ENCODE results near the gene SUFU. TPM values are rescaled to one million over a fixed set of nuclear protein-coding genes. Genes with fewer than 3 reads are reported as not detected.

Gene SUFU
- total RNA-seq, 4 donors from 2014 or later = 2.3 to 5.4 (median 4.4) TPM

DNA sequence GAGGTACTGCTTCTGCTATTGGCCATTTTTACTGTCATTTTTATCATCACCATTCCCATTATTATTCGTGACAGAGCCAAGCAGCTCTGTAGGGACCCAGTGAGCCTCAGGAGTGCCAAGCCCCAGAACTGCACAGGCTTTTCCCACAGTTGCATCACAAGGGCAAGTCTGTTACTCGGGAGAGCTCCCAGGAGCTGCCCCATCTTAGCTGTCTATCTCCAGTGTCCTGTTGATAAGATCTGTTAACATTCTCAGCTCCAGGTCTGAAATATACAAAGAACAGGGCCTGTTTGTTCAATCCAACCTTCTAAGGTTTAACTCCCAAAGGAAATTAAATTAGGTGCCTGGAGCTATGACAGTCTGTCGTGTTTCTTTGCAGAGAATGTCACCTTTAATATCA is 120.3 kb downstream of the SUFU start:
- no peaks in the 10 kb centered on the region for H3K36me3 ChIP-seq
- peaks cover 13 to 74% of the 10 kb centered on the region in 2 donors for H3K4me1 ChIP-seq
- no peaks in the 10 kb centered on the region for H3K27me3 ChIP-seq
- TF ChIP-seq POLR2A (IDR thresholded peaks at IDR 0.05) = no peak
- TF ChIP-seq, protein P1, sequence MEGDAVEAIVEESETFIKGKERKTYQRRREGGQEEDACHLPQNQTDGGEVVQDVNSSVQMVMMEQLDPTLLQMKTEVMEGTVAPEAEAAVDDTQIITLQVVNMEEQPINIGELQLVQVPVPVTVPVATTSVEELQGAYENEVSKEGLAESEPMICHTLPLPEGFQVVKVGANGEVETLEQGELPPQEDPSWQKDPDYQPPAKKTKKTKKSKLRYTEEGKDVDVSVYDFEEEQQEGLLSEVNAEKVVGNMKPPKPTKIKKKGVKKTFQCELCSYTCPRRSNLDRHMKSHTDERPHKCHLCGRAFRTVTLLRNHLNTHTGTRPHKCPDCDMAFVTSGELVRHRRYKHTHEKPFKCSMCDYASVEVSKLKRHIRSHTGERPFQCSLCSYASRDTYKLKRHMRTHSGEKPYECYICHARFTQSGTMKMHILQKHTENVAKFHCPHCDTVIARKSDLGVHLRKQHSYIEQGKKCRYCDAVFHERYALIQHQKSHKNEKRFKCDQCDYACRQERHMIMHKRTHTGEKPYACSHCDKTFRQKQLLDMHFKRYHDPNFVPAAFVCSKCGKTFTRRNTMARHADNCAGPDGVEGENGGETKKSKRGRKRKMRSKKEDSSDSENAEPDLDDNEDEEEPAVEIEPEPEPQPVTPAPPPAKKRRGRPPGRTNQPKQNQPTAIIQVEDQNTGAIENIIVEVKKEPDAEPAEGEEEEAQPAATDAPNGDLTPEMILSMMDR (IDR thresholded peaks at IDR 0.05) = no peak
- intact Hi-C loops (cut with DNase I) = no loop called here
- H3K4me3 ChIP-seq (replicated peaks in 1 of 3) = no peak overlapping the region
- 86 to 91% methylated on average over 3 of the region's 3 CpGs for WGBS, 2 donors
- H3K9me3 ChIP-seq = no peaks in the 10 kb centered on the region
- no peak for DNase-seq
- H3K27ac ChIP-seq = no peak overlapping the region

DNA sequence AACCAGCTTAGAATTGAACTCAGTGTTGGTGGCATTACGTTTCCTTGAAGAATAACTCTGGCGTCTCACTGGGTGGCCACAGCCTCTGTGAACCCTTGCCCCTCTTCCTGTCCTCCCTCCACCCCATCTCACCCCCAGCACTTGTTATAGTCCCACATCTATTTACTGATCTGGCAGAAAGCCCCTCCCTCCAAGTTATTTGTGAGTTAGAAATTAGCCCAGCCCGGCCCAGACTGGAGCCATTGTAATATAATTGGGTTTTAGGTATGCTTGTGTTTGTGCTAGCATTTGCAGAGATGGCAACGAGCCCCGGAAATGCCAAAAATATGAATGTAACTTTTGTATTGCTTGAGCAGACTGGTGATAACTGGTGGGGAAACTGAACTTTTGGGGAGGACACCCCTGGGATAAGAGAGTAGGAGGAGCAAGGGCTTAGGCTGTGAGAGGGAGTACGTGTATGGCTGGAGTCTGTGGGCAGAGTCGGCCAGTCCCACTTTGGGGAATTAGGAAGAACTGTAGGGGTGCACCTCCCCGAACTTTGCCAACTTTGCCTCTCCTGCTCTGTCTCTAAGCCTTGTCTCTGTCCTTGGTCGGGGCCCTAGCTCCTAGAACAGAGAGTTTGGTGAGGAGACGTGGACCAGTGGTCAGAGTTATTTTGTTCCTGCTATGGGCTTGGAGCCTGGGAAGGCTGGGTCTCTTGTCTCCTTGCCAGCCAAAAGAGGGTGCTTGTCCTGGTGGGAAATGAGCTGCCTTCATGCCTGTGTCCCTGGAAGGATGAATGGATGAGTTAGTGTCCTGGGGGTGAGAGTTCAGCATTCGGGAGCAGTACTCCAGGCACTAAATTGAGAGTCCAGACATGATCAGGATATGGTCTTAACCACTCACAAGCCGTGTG is 121.2 kb downstream of the SUFU start:
- peak; percentile 29 to 35 for DNase-seq
- Histone ChIP-seq H3K4me3 (replicated peaks in 1 of 3) (no peak overlapping the region), H3K9me3 (no peaks in the 10 kb centered on the region), H3K36me3 (no peaks in the 10 kb centered on the region), H3K4me1 (peaks cover 19 to 74% of the 10 kb centered on the region in 2 donors), H3K27ac (no peak overlapping the region), H3K27me3 (no peaks in the 10 kb centered on the region)
- intact Hi-C loops (cut with DNase I) = no loop called here
- TF ChIP-seq, protein P1 (IDR thresholded peaks at IDR 0.05) = no peak
- no peak for TF ChIP-seq POLR2A (IDR thresholded peaks at IDR 0.05)
- WGBS, 2 donors = 74 to 80% methylated on average over 12 of the region's 12 CpGs

DNA sequence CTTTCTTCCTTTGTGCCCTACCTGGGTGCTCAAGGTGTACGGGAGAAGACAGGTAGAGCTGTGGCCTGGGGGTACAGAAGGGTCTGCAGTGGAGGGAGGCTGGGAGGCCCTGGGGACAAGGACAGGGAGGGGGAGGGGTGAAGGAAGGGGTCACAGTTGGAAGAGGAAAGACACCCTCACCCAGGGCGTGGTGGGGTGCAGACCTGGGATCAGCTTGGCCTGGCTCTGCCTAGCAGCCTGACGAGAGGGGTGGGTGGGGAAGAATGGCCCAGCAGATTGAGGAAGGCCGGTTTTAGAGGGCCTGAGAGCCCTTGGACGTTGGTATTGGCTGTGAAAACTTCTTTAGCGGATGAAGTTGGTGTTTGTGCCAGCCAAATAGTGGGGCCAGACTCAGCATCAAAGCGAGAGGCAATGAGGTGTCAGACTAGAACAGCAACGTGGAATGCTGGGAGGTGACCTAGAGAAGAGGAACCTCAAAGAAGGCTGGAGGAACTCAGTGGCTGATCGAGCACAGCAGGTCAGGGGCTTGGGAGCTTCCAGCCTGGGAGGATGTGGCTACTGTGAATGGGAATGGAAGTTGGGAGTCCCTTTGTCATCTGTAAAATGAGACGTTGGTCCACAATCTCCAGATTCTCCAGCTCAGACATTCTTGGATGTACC is 122.4 kb downstream of the SUFU start:
- Histone ChIP-seq H3K4me1 (peaks cover 20 to 64% of the 10 kb centered on the region in 2 donors), H3K4me3 (replicated peaks in 1 of 3) (no peak overlapping the region), H3K27ac (no peak overlapping the region), H3K36me3 (no peaks in the 10 kb centered on the region), H3K9me3 (no peaks in the 10 kb centered on the region), H3K27me3 (no peaks in the 10 kb centered on the region)
- DNase-seq = no peak
- intact Hi-C loops (cut with DNase I) = no loop called here
- WGBS, 2 donors = 74 to 77% methylated on average over 10 of the region's 10 CpGs
- no peak for TF ChIP-seq POLR2A (IDR thresholded peaks at IDR 0.05)
- TF ChIP-seq, protein P1 (IDR thresholded peaks at IDR 0.05) = no peak

DNA sequence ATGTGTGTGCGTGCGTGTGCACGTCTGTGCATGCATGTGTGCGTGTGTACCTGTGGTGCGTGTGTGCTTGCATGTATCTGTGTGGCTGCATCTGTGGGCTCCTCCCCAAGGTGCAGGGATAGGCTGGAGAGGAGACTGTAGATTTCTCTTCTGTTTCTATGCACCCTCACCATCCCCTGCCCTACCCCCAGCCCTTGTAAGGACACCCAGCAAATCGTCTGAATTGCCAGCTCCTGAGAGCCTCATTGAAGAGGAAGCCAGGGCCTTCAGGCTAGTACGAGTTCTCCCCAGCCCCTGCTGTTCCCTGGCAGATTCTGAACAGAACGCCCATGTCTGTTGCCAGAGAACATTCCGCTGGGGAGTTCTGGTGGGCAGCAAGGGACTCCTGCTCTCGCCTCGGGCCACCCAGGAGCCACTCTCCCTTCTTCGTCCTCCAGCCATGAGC is 123.5 kb downstream of the SUFU start:
- Histone ChIP-seq H3K27ac (peak overlapping the region; percentile 61 to 79 (median 63)), H3K9me3 (no peaks in the 10 kb centered on the region), H3K36me3 (no peaks in the 10 kb centered on the region), H3K27me3 (no peaks in the 10 kb centered on the region), H3K4me1 (peaks cover 20 to 54% of the 10 kb centered on the region in 2 donors), H3K4me3 (replicated peaks in 1 of 3) (no peak overlapping the region)
- DNase-seq = no peak
- TF ChIP-seq, protein P1 (IDR thresholded peaks at IDR 0.05) = no peak
- TF ChIP-seq POLR2A (IDR thresholded peaks at IDR 0.05) = no peak
- intact Hi-C loops (cut with DNase I) = no loop called here
- 67 to 71% methylated on average over 12 of the region's 12 CpGs for WGBS, 2 donors
